Sigmoid colon (tissue), 7 donors: ENCODE results near the gene FBLN2. TPM values are rescaled to one million over a fixed set of nuclear protein-coding genes. Genes with fewer than 3 reads are reported as not detected.

Source experiments
- DNase-seq: peaks from one replicate; pipeline ENCODE4 v3.0.0-alpha.2; 2019
- H3K27ac ChIP-seq, 4 donors: fragments of 200-600 bp; sonication (generic); one replicate each; pipeline ENCODE4 v1.5.1; 2016 to 2019; ENCODE audit warnings: mild to moderate bottlenecking in 1 of 4
- H3K27me3 ChIP-seq, 3 donors: fragments of 200-600 bp; sonication (generic); one replicate each; pipeline ENCODE4 v1.5.1; 2019; ENCODE audit warnings: mild to moderate bottlenecking in 1 of 3
- H3K36me3 ChIP-seq, 4 donors: fragments of 200-600 bp; sonication (generic); one replicate each; pipeline ENCODE4 v1.5.1; 2016 to 2019
- H3K4me1 ChIP-seq, 4 donors: fragments of 200-600 bp; sonication (generic); one replicate each; pipeline ENCODE4 v1.5.1; 2017 to 2019
- H3K4me3 ChIP-seq, 4 donors: fragments of 200-600 bp; sonication (generic); one replicate each; pipeline ENCODE4 v1.5.1; 2017 to 2019; ENCODE audit warnings: mild to moderate bottlenecking in 2 of 4, moderate library complexity in 1 of 4
- H3K9me3 ChIP-seq, 4 donors: fragments of 200-600 bp in 3 of 4; sonication (generic) in 3 of 4; one replicate each; pipeline versions ENCODE4 v1.5.1 to v1.6.1; 2013 to 2019
- CTCF ChIP-seq, 4 experiments: fragments of 450-650 bp in 3 of 4; fragments of 200-600 bp in 1 of 4; IDR thresholded peaks; one replicate each; pipeline ENCODE4 v1.5.1; 2016 to 2019; ENCODE audit warnings: antibody characterized with exemption in 4 of 4, mild to moderate bottlenecking in 3 of 4, moderate library complexity in 2 of 4
- EP300 ChIP-seq, 4 donors: sonication (generic); formaldehyde crosslinking; IDR thresholded peaks; one replicate each; pipeline ENCODE4 v1.6.1; 2017; ENCODE audit warnings: antibody characterized with exemption in 4 of 4
- POLR2A ChIP-seq, 2 donors: fragments of 450-650 bp; IDR thresholded peaks; one replicate each; pipeline ENCODE4 v1.6.1; 2016; ENCODE audit warnings: antibody characterized with exemption in 2 of 2, mild to moderate bottlenecking in 2 of 2, moderate library complexity in 2 of 2
- POLR2AphosphoS5 ChIP-seq, 4 donors: sonication (generic); formaldehyde crosslinking; IDR thresholded peaks; one replicate each; pipeline ENCODE4 v1.6.1; 2017; ENCODE audit warnings: antibody characterized with exemption in 4 of 4
- WGBS, 2 donors: extraction: QIAGEN DNeasy Blood & Tissue Kit; methylation state at CpG; one replicate each; pipeline ENCODE4 v1.1.7; 2013; 5-methylcytosine and 5-hydroxymethylcytosine counted together
- intact Hi-C: fragments of 100-400 bp; cut with DNase I; formaldehyde crosslinking; loops from one replicate; pipeline ENCODE4 v1.15.1; 2023
- polyA plus RNA-seq, 3 donors: library from polyadenylated mRNA; stranded (reverse); fragments of 200-250 nt; gene quantifications; one replicate each; pipeline ENCODE4 v1.2.3, GENCODE V29; 2013
- total RNA-seq, 4 donors: library from RNA; depleted of rRNA; stranded (reverse); fragments of >200 nt; gene quantifications; one replicate each; pipeline ENCODE4 v1.1.0, GENCODE V29; 2016
- donor health status: healthy with polysubstance abuse.
- donor health status: Bipolar disorder and iron deficiency.
- donor health status: healthy.

Gene FBLN2
- total and polyA plus RNA-seq, 7 donors = 1.2 to 134 (median 18.7) TPM

DNA sequence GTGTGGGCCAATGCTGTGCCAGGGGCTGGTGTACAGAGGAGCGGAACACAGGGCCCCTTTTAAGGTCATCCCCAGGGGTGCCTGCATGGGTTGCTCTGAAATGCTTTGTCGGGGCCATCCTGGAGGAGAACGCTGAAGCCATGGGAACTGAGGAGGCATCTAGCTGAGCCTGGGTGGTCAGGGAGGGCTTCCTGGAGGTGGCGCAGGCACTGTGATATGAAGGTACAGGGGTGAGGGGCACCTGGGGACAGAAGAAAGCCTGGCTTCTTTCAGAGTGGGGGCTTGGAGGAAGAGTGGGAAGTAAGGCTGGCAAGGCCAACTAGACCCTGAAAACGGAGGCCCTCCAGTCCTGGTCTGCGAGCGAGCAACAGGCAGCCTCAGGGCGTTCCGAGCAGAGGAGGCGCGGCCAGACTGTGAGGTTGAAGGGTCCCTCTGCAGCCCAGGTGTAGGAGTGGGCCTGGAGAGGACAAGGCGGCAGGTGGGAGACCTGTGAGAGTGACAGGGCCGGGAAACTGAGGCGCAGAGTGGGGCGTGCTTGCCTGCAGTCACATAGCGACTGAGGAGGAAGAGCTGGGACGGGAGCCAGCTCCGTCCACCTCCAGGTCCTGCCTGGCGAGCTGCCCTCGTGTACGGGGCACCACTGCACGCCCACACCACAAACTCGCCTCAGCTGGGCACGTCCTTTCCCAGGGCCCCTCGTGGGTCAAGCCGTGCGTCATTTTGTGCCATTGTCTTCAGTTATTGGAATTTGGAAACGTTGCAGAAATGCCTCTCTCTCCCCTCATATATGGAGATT is 4.1 kb downstream of the FBLN2 start:
- no peaks in the 10 kb centered on the region for H3K9me3 ChIP-seq
- TF ChIP-seq POLR2A (IDR thresholded peaks at IDR 0.05) (no peak), POLR2AphosphoS5 (IDR thresholded peaks at IDR 0.05) (peak in 1 of 4 donors; percentile 30), CTCF (IDR thresholded peaks at IDR 0.05) (no peak), EP300 (IDR thresholded peaks at IDR 0.05) (no peak)
- WGBS, 2 donors = 56 to 76% methylated on average over 28 of the region's 28 CpGs
- H3K4me3 ChIP-seq = no peak overlapping the region
- peaks cover 9 to 49% (median 19%) of the 10 kb centered on the region in 3 donors for H3K27me3 ChIP-seq
- H3K4me1 ChIP-seq = peaks cover 0 to 10% (median 6%) of the 10 kb centered on the region in 4 donors
- H3K36me3 ChIP-seq = no peaks in the 10 kb centered on the region
- intact Hi-C loops = no loop called here
- peak overlapping the region in 2 of 4 donors; percentile 18 to 27 for H3K27ac ChIP-seq
- DNase-seq = no peak

GRCh38 chr3:13553686-13554085 is 4.8 kb downstream of the FBLN2 start:
- 53 to 68% methylated on average over 12 of the region's 12 CpGs for WGBS, 2 donors
- intact Hi-C loops = no loop called here
- TF ChIP-seq POLR2AphosphoS5 (IDR thresholded peaks at IDR 0.05) (no peak), CTCF (IDR thresholded peaks at IDR 0.05) (no peak), EP300 (IDR thresholded peaks at IDR 0.05) (no peak), POLR2A (IDR thresholded peaks at IDR 0.05) (no peak)
- Histone ChIP-seq H3K36me3 (no peaks in the 10 kb centered on the region), H3K27me3 (peaks cover 5 to 43% (median 13%) of the 10 kb centered on the region in 3 donors), H3K27ac (peak overlapping the region in 1 of 4 donors; percentile 45), H3K9me3 (no peaks in the 10 kb centered on the region), H3K4me3 (no peak overlapping the region), H3K4me1 (peaks cover 0 to 8% (median 4%) of the 10 kb centered on the region in 4 donors)
- no peak for DNase-seq

- Histone ChIP-seq H3K4me3 (no peak overlapping the region), H3K9me3 (no peaks in the 10 kb centered on the region), H3K4me1 (no peaks in the 10 kb centered on the region), H3K36me3 (no peaks in the 10 kb centered on the region), H3K27ac (peak overlapping the region in 1 of 4 donors; percentile 42), H3K27me3 (peaks cover 0 to 22% (median 7%) of the 10 kb centered on the region in 3 donors)
- TF ChIP-seq POLR2AphosphoS5 (IDR thresholded peaks at IDR 0.05) (no peak), EP300 (IDR thresholded peaks at IDR 0.05) (no peak), POLR2A (IDR thresholded peaks at IDR 0.05) (no peak), CTCF (IDR thresholded peaks at IDR 0.05) (no peak)
- 65 to 84% methylated on average over 11 of the region's 11 CpGs for WGBS, 2 donors
- intact Hi-C loops = no loop called here
- DNase-seq = no peak
Measured at GRCh38 chr3:13555753-13556152, 6.8 kb downstream of the FBLN2 start.

- no peak for DNase-seq
- TF ChIP-seq EP300 (IDR thresholded peaks at IDR 0.05) = no peak
- Histone ChIP-seq H3K36me3 (no peaks in the 10 kb centered on the region), H3K4me3 (no peak overlapping the region), H3K27me3 (peaks cover 0 to 18% (median 7%) of the 10 kb centered on the region in 3 donors), H3K27ac (peak overlapping the region in 1 of 4 donors; percentile 42), H3K9me3 (no peaks in the 10 kb centered on the region), H3K4me1 (no peaks in the 10 kb centered on the region)
- intact Hi-C loops = no loop called here
- 63 to 65% methylated on average over 6 of the region's 6 CpGs for WGBS, 2 donors
Measured at GRCh38 chr3:13556207-13556606, 7.3 kb downstream of the FBLN2 start.

- TF ChIP-seq CTCF (IDR thresholded peaks at IDR 0.05) (no peak), POLR2A (IDR thresholded peaks at IDR 0.05) (no peak), POLR2AphosphoS5 (IDR thresholded peaks at IDR 0.05) (no peak), EP300 (IDR thresholded peaks at IDR 0.05) (no peak)
- WGBS, 2 donors = 65 to 82% methylated on average over 6 of the region's 6 CpGs
- Histone ChIP-seq H3K4me1 (no peaks in the 10 kb centered on the region), H3K36me3 (no peaks in the 10 kb centered on the region), H3K27me3 (peaks cover 0 to 15% (median 7%) of the 10 kb centered on the region in 3 donors), H3K9me3 (no peaks in the 10 kb centered on the region), H3K4me3 (no peak overlapping the region), H3K27ac (no peak overlapping the region)
- intact Hi-C loops = no loop called here
- no peak for DNase-seq
Measured at GRCh38 chr3:13556917-13557316, 8.0 kb downstream of the FBLN2 start.
